ENCODE measurements around the gene SERPINB4. TPM values are rescaled to one million over a fixed set of nuclear protein-coding genes. Genes with fewer than 3 reads are reported as not detected.

Gene SERPINB4
- total and polyA plus RNA-seq, 2 of the 13 experiments (the other 11 are each of a cell fraction or from before 2014, with no cell fraction given), result not detected

DNA sequence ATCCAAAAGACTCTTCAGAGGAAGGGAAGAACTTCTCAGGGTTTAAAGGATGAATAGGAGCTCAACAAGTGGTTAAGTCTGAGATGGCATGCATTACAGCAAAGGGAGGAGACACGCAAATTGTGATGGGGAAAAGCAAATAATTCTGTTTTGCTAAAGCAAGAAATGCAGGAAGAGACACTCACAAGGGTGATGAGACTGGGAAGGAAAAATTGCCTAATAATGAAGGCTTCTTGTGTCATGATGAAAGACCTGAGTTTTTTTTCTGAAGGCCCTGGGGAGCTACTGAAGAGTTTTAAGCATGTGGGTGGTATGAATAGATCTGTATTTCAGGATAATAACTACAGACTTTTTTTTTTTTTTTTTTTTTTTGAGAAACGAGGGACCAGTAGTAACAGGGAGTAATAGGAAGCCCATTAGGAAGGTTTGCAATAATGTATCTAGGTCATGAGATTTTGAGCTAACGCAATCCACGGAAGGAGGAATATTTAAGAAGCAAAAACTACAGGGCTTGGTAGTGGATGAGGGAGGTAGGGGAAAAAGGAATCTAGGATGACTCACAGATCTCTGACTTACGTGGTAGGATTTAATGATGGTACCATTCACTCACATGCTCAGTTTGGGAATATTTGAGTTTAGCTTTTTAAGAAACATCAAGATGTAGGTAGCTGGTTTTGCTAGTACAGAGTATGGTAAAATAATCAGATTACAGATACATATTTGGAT, 33.6 kb upstream of the SERPINB4 start:
- Histone ChIP-seq H3K9me3 (ENCODE audit: low read length) (no peaks in the 10 kb centered on the region), H3K9ac (ENCODE audit: insufficient read depth, low read depth, low read length) (no peak overlapping the region), H3K36me3 (replicated peaks in 1 of 2; ENCODE audit: control insufficient read depth in 1 of 2, insufficient read depth in 2 of 2, low read length in 2 of 2) (no peaks in the 10 kb centered on the region), H3K4me1 (ENCODE audit: insufficient read depth, low read length) (peaks cover 15% of the 10 kb centered on the region), H2AFZ (ENCODE audit: low read length) (no peak overlapping the region), H3K27ac (ENCODE audit: extremely low read length, insufficient read depth, low read length) (no peak overlapping the region), H3K4me3 (replicated peaks in 1 of 3; ENCODE audit: insufficient read depth in 1 of 3, low read depth in 2 of 3, low read length in 3 of 3) (no peak overlapping the region), H3K27me3 (ENCODE audit: control insufficient read depth in 1 of 2, insufficient read depth in 2 of 2, low read length in 2 of 2) (no peaks in the 10 kb centered on the region), H3K4me2 (ENCODE audit: low read depth, low read length) (no peak overlapping the region), H4K20me1 (ENCODE audit: insufficient read depth, low read length) (no peaks in the 10 kb centered on the region), H3K79me2 (ENCODE audit: insufficient read depth, low read length) (no peaks in the 10 kb centered on the region)
- FAIRE-seq (no peak), ATAC-seq (no peak), DNase-seq (ENCODE audit: low spot score) (no peak)
- TF ChIP-seq ZFP36L2 (CRISPR knock-in tag; IDR thresholded peaks at IDR 0.05) (no peak), ZNF496 (CRISPR knock-in tag; IDR thresholded peaks at IDR 0.05; ENCODE audit: insufficient replicate concordance) (no peak), ZNF816 (CRISPR knock-in tag; IDR thresholded peaks at IDR 0.05; ENCODE audit: borderline replicate concordance) (no peak), SNAPC2 (CRISPR knock-in tag; IDR thresholded peaks at IDR 0.05) (no peak), SP140L (CRISPR knock-in tag; IDR thresholded peaks at IDR 0.05; ENCODE audit: borderline replicate concordance) (no peak), ZNF878 (CRISPR knock-in tag; IDR thresholded peaks at IDR 0.05) (no peak), ZNF556 (CRISPR knock-in tag; IDR thresholded peaks at IDR 0.05; ENCODE audit: borderline replicate concordance) (no peak), ZFP91 (CRISPR knock-in tag; IDR thresholded peaks at IDR 0.05; ENCODE audit: borderline replicate concordance) (no peak), YY1 (IDR thresholded peaks at IDR 0.05; ENCODE audit: insufficient read depth, insufficient replicate concordance, low read depth, low read length) (no peak), ZNF333 (CRISPR knock-in tag; IDR thresholded peaks at IDR 0.05; ENCODE audit: borderline replicate concordance) (no peak), ZNF382 (CRISPR knock-in tag; IDR thresholded peaks at IDR 0.05; ENCODE audit: borderline replicate concordance) (no peak), ZNF761 (CRISPR knock-in tag; conservative IDR thresholded peaks at IDR 0.05) (no peak), SP2 (CRISPR knock-in tag; IDR thresholded peaks at IDR 0.05) (no peak), MLX (CRISPR knock-in tag; IDR thresholded peaks at IDR 0.05) (no peak), AKAP8 (CRISPR knock-in tag; IDR thresholded peaks at IDR 0.05) (no peak), ZNF335 (CRISPR knock-in tag; IDR thresholded peaks at IDR 0.05) (no peak), IKZF5 (CRISPR knock-in tag; IDR thresholded peaks at IDR 0.05) (no peak)
- TF ChIP-seq, protein P1, sequence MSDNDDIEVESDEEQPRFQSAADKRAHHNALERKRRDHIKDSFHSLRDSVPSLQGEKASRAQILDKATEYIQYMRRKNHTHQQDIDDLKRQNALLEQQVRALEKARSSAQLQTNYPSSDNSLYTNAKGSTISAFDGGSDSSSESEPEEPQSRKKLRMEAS (IDR thresholded peaks at IDR 0.05), result no peak
- whole genome bisulfite sequencing (ENCODE audit: low lambda C conversion rate), result 40% methylated on average over 5 of the region's 5 CpGs
- in situ Hi-C loops (cut with HindIII; ENCODE audit: extremely low pct_ligation_motif_present, low pct_unique_long_range_greater_than_20kb), result no loop called here
- ChIA-PET POLR2A (no interaction called here), CTCF (ENCODE audit: low intra/inter-chr PET ratio, low total read pairs) (no interaction called here)
- intact Hi-C loops (cut with micrococcal nuclease; ENCODE audit: unreplicated experiment), result no loop called here
- BruUV-seq (replicated peaks), result no TSS peak

Data from HepG2 (cell line).